Left ventricle myocardium inferior (tissue), 1 donor: ENCODE results near the gene LEFTY2. TPM values are rescaled to one million over a fixed set of nuclear protein-coding genes. Genes with fewer than 3 reads are reported as not detected.
"Not testable (repeated sequence)": the region's sequence is repeated elsewhere in the genome, so short reads cannot be mapped to it uniquely, and the experiment has no call there.

Source experiments
- DNase-seq: peaks from one replicate; pipeline ENCODE4 v3.0.0-alpha.2; 2020
- H3K27ac ChIP-seq: fragments of 200-600 bp; replicated peaks from 2 replicates; pipeline ENCODE4 v1.8.0; 2021
- H3K27me3 ChIP-seq: fragments of 200-600 bp; 2 replicates; pipeline ENCODE4 v1.8.0; 2021; ENCODE audit warnings: low read depth
- H3K36me3 ChIP-seq: fragments of 200-600 bp; 2 replicates; pipeline ENCODE4 v1.8.0; 2021
- H3K4me1 ChIP-seq: fragments of 200-600 bp; 2 replicates; pipeline ENCODE4 v1.8.0; 2021
- H3K4me3 ChIP-seq: fragments of 200-600 bp; 2 replicates; pipeline ENCODE4 v1.8.0; 2021; ENCODE audit warnings: mild to moderate bottlenecking, moderate library complexity
- H3K9me3 ChIP-seq: fragments of 200-600 bp; replicated peaks from 2 replicates; pipeline ENCODE4 v1.8.0; 2021
- intact Hi-C: fragments of 100-400 bp; cut with micrococcal nuclease; formaldehyde crosslinking; loops from one replicate; pipeline ENCODE4 v1.11.0; 2022
- total RNA-seq: library from RNA; stranded (reverse); fragmentation: NEBNext Ultra II Directional; extraction: Animal tissue kit (Norgen Biotek cat#: 25700); gene quantifications from one replicate; pipeline ENCODE4 v1.2.1, GENCODE V29; 2021
- TF ChIP-seq, protein P1 (sequence below): fragments of 200-600 bp; IDR thresholded peaks from 2 replicates; pipeline ENCODE4 v1.8.0; 2021; ENCODE audit warnings: antibody characterized with exemption, mild to moderate bottlenecking, borderline replicate concordance
- donor health status: DM: no; HTN: yes; CAD: no; lungs with severe emphysema.

The LEFTY2 gene
- total RNA-seq, 1 donor from 2014 or later, result 0.69 TPM

GRCh38 chr1:225931270-225932136 lies 9.5 kb downstream of the LEFTY2 start:
- Histone ChIP-seq H3K4me3 (no peak overlapping the region), H3K4me1 (no peaks in the 10 kb centered on the region), H3K27ac (no peak overlapping the region), H3K36me3 (no peaks in the 10 kb centered on the region), H3K27me3 (no peaks in the 10 kb centered on the region), H3K9me3 (no peaks in the 10 kb centered on the region)
- intact Hi-C loops, result no loop called here
- TF ChIP-seq, protein P1, sequence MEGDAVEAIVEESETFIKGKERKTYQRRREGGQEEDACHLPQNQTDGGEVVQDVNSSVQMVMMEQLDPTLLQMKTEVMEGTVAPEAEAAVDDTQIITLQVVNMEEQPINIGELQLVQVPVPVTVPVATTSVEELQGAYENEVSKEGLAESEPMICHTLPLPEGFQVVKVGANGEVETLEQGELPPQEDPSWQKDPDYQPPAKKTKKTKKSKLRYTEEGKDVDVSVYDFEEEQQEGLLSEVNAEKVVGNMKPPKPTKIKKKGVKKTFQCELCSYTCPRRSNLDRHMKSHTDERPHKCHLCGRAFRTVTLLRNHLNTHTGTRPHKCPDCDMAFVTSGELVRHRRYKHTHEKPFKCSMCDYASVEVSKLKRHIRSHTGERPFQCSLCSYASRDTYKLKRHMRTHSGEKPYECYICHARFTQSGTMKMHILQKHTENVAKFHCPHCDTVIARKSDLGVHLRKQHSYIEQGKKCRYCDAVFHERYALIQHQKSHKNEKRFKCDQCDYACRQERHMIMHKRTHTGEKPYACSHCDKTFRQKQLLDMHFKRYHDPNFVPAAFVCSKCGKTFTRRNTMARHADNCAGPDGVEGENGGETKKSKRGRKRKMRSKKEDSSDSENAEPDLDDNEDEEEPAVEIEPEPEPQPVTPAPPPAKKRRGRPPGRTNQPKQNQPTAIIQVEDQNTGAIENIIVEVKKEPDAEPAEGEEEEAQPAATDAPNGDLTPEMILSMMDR, result no peak
- DNase-seq, result no peak

GRCh38 chr1:225930566-225930965 lies 10.5 kb downstream of the LEFTY2 start:
- H3K9me3 ChIP-seq, result no peaks in the 10 kb centered on the region
- intact Hi-C loops, result no loop called here
- H3K4me3 ChIP-seq, result no peak overlapping the region
- H3K36me3 ChIP-seq, result no peaks in the 10 kb centered on the region
- H3K27ac ChIP-seq, result no peak overlapping the region
- DNase-seq, result no peak
- H3K4me1 ChIP-seq, result no peaks in the 10 kb centered on the region
- TF ChIP-seq, protein P1, result no peak
- no peaks in the 10 kb centered on the region for H3K27me3 ChIP-seq

DNA sequence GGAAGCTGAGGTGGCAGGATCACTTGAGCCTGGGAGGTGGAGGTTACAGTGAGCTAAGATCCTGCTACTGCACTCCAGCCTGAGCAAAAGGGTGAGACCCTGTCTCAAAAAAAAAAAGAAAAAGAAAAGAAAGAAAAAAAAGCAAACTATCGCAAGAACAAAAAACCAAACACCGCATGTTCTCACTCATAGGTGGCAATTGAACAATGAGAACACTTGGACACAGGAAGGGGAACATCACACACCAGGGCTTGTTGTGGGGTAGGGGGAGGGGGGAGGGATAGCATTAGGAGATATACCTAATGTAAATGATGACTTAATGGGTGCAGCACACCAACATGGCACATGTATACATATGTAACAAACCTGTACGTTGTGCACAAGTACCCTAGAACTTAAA lies 11.6 kb downstream of the LEFTY2 start:
- H3K36me3 ChIP-seq, H3K9me3 ChIP-seq, H3K4me3 ChIP-seq, intact Hi-C loops, DNase-seq, H3K4me1 ChIP-seq, H3K27ac ChIP-seq, H3K27me3 ChIP-seq: not testable (repeated sequence)

GRCh38 chr1:225928186-225929175 lies 12.5 kb downstream of the LEFTY2 start:
- H3K27ac ChIP-seq, result no peak overlapping the region
- DNase-seq, result no peak
- peaks cover 12% of the 10 kb centered on the region for H3K4me1 ChIP-seq
- H3K36me3 ChIP-seq, result no peaks in the 10 kb centered on the region
- H3K9me3 ChIP-seq, result no peaks in the 10 kb centered on the region
- TF ChIP-seq, protein P1, result no peak
- no peaks in the 10 kb centered on the region for H3K27me3 ChIP-seq
- intact Hi-C loops, result no loop called here
- no peak overlapping the region for H3K4me3 ChIP-seq

DNA sequence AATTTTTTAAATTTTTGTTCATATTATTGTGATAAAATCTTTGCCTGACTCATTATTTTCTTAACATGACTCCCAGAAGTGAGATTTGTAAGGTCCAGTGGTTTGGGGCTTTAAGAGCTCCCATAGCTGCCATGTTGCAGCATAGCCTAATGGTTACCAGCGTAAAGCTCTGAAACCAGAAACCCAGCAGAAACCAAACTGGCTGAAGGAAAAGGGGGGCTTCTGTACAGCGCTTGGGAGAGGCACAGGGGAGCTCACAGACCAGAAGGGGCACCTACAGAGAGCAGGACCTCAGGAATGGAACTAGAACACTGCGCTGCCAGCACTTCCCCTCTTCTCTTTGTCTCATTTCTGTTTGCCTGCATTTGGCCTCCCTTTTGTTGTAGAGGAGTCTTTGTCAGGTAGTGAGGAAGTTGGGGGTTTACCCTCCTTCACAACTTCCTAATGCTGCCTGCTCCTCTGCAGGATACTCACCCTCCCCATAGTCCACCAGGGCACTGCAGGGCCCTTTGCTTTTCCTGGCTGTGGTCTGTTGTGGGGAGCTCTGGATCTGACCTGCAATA lies 14.4 kb downstream of the LEFTY2 start:
- H3K4me1 ChIP-seq, result peaks cover 30% of the 10 kb centered on the region
- H3K27me3 ChIP-seq, result no peaks in the 10 kb centered on the region
- no peaks in the 10 kb centered on the region for H3K9me3 ChIP-seq
- TF ChIP-seq, protein P1, result no peak
- DNase-seq, result no peak
- peaks cover 10% of the 10 kb centered on the region for H3K36me3 ChIP-seq
- intact Hi-C loops, result no loop called here
- H3K4me3 ChIP-seq, result no peak overlapping the region
- H3K27ac ChIP-seq, result no peak overlapping the region
